SK-N-SH (cell line): ENCODE measurements around the gene METTL26. TPM values are rescaled to one million over a fixed set of nuclear protein-coding genes. Genes with fewer than 3 reads are reported as not detected.
A peak's percentile ranks its signal among the peaks of the same experiment; 100 is the strongest.

Source experiments
- CTCF ChIA-PET: fragments of 300-600, 350-600 bp; formaldehyde crosslinking; extraction: SDS; loops from one replicate; lab custom pipeline; 2021; lab: Yijun Ruan, JAX
- POLR2A ChIA-PET: fragments of 350-600 bp; sonication (Branson Sonifier 250); formaldehyde crosslinking; extraction: SDS; loops from one replicate; lab custom pipeline; 2020; ENCODE audit warnings: antibody characterized with exemption, inconsistent platforms; lab: Yijun Ruan, JAX
- DNase-seq: peaks from one replicate; pipeline ENCODE4 v3.0.0; 2012
- H2AFZ ChIP-seq: fragments of 200-600 bp; sonication (generic); 2 replicates; pipeline ENCODE4 v1.8.1; 2016; ENCODE audit warnings: antibody characterized with exemption, mild to moderate bottlenecking, low read depth
- H3F3A ChIP-seq: fragments of 200-600 bp; sonication (generic); replicated peaks from 2 replicates; pipeline ENCODE3; 2016; ENCODE audit warnings: antibody characterized with exemption, mild to moderate bottlenecking; ENCODE audit not compliant: insufficient read depth
- H3K27ac ChIP-seq, 2 experiments: fragments of 200-500 bp in 1 of 2; fragments of 200-600 bp in 1 of 2; sonication (Bioruptor generic) in 1 of 2; sonication (generic), shearing (Covaris generic) in 1 of 2; 2 replicates each; pipeline versions ENCODE4 v1.5.1 to v1.6.1; 2014 to 2016; ENCODE audit warnings: low read depth in 2 of 2, inconsistent platforms in 1 of 2, low read length in 1 of 2, mild to moderate bottlenecking in 1 of 2, mixed read lengths in 1 of 2
- H3K27me3 ChIP-seq: fragments of 200-600 bp; sonication (generic), shearing (Covaris generic); 2 replicates; pipeline ENCODE4 v1.6.1; 2016; ENCODE audit warnings: mixed run types; ENCODE audit not compliant: insufficient read depth
- H3K36me3 ChIP-seq, 2 experiments: fragments of 200-500 bp in 1 of 2; fragments of 200-600 bp in 1 of 2; sonication (Bioruptor generic) in 1 of 2; sonication (generic) in 1 of 2; replicated peaks in 1 of 2; 2 replicates each; pipeline versions ENCODE3 to v1.5.1; 2014 to 2016; ENCODE audit warnings: low read length in 1 of 2, mild to moderate bottlenecking in 1 of 2; ENCODE audit not compliant: insufficient read depth in 2 of 2, control insufficient read depth in 1 of 2
- H3K4me1 ChIP-seq, 2 experiments: fragments of 200-500 bp in 1 of 2; fragments of 200-600 bp in 1 of 2; sonication (Bioruptor generic) in 1 of 2; sonication (generic), shearing (Covaris generic) in 1 of 2; 2 replicates each; pipeline versions ENCODE4 v1.5.1 to v1.6.1; 2014 to 2016; ENCODE audit warnings: low read depth in 1 of 2, low read length in 1 of 2, mixed run types in 1 of 2; ENCODE audit not compliant: insufficient read depth in 2 of 2, control insufficient read depth in 1 of 2
- H3K4me2 ChIP-seq: fragments of 200-600 bp; sonication (generic), shearing (Covaris generic); 2 replicates; pipeline ENCODE4 v1.6.1; 2017; ENCODE audit warnings: mixed run types
- H3K4me3 ChIP-seq, 2 experiments: fragments of 200-500 bp in 1 of 2; fragments of 200-600 bp in 1 of 2; sonication (Bioruptor generic) in 1 of 2; sonication (generic), shearing (Covaris generic) in 1 of 2; 2 replicates each; pipeline versions ENCODE4 v1.5.1 to v1.8.1; 2014 to 2016; ENCODE audit warnings: low read depth in 2 of 2, inconsistent platforms in 1 of 2, low read length in 1 of 2, mild to moderate bottlenecking in 1 of 2, mixed read lengths in 1 of 2, moderate library complexity in 1 of 2
- H3K79me2 ChIP-seq: fragments of 200-600 bp; sonication (generic); 2 replicates; pipeline ENCODE4 v1.8.1; 2017; ENCODE audit warnings: mild to moderate bottlenecking; ENCODE audit not compliant: insufficient read depth
- H3K9ac ChIP-seq: fragments of 200-600 bp; sonication (generic); 2 replicates; pipeline ENCODE4 v1.6.1; 2017; ENCODE audit warnings: mixed run types
- H3K9me2 ChIP-seq: fragments of 200-600 bp; sonication (generic); 2 replicates; pipeline ENCODE4 v1.6.1; 2017; ENCODE audit warnings: mixed run types
- H3K9me3 ChIP-seq: fragments of 200-600 bp; sonication (generic); 2 replicates; pipeline ENCODE4 v1.6.1; 2017; ENCODE audit warnings: mixed run types, mild to moderate bottlenecking, moderate library complexity
- H4K20me1 ChIP-seq: fragments of 200-600 bp; sonication (generic); 2 replicates; pipeline ENCODE4 v1.6.1; 2017; ENCODE audit warnings: mild to moderate bottlenecking, mixed run types; ENCODE audit not compliant: insufficient read depth
- GABPA ChIP-seq: IDR thresholded peaks from 2 replicates; pipeline ENCODE4 v1.4.0; 2012; ENCODE audit warnings: low read depth, mild to moderate bottlenecking
- MEF2A ChIP-seq: IDR thresholded peaks from 2 replicates; pipeline ENCODE4 v1.4.0; 2012; ENCODE audit warnings: low read depth, borderline replicate concordance
- MXI1 ChIP-seq: IDR thresholded peaks from 2 replicates; pipeline ENCODE4 v1.6.1; 2012; ENCODE audit warnings: mild to moderate bottlenecking, low read depth, low read length, improper control_type of control experiment
- POLR2AphosphoS5 ChIP-seq: IDR thresholded peaks from 2 replicates; pipeline ENCODE4 v1.6.1; 2012; ENCODE audit warnings: low read depth, low read length
- RFX5 ChIP-seq: IDR thresholded peaks from 2 replicates; pipeline ENCODE4 v1.6.1; 2012; ENCODE audit warnings: mild to moderate bottlenecking, improper control_type of control experiment, low read length
- TEAD4 ChIP-seq: IDR thresholded peaks from 2 replicates; pipeline ENCODE4 v1.4.0; 2012; ENCODE audit warnings: mild to moderate bottlenecking, borderline replicate concordance; ENCODE audit not compliant: insufficient read depth
- WGBS: methylation state at CpG from one replicate; pipeline ENCODE4 v1.1.6; 2017; ENCODE audit warnings: low lambda C conversion rate; 5-methylcytosine and 5-hydroxymethylcytosine counted together
- polyA plus RNA-seq, 3 experiments: library from polyadenylated mRNA; depleted of rRNA; stranded (reverse); fragments of >200 nt; gene quantifications; 2 replicates each; pipeline ENCODE4 v1.2.3, GENCODE V29; 2012
- TF ChIP-seq, protein P1 (sequence below): IDR thresholded peaks from 2 replicates; pipeline ENCODE4 v1.6.1; 2012; ENCODE audit warnings: mild to moderate bottlenecking, low read depth, low read length, moderate library complexity
- TF ChIP-seq, protein P2 (sequence below): fragments of 150-350 bp; IDR thresholded peaks from 2 replicates; pipeline ENCODE4 v1.6.1; 2016; ENCODE audit warnings: mild to moderate bottlenecking, low read depth, low read length

Gene METTL26
- polyA plus RNA-seq, 1 of the 3 experiments (the other 2 are of a cell fraction), result 167 TPM

DNA sequence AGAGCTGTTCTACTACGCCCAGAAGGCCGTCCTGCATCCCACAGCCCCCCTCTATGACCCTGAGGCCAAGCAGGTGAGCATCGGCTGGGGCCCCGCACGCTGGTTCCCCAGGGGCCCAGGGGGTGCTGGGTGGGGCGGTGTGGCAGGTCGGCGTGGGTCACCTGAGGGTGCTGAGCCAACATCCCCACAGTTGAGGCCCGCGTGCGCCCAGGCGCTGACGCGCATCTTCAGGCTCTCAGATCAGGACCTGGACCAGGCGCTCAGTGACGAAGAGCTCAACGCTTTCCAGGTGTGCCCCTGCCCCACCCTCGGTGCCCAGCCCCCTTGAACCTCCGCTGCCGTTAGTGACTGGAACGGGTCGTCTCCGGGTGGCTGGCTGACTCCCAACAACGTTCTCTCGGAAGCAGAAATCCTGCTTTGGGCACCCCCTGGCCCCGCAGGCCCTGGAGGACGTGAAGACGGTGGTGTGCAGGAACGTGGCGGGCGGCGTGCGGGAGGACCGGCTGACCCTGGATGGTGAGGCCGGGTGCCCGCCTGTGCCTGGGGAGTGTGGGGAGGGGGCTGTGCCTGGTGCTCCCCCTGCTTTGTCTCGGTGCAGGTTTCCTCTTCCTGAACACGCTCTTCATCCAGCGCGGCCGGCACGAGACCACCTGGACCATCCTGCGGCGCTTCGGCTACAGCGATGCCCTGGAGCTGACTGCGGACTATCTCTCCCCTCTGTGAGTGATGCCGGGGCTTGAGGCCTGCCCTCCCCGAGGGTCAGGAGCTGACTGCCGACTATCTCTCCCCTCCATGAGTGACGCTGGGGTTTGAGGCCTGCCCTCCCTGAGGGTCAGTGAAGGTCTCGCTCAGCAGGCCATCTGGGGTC is 34.6 kb upstream of the METTL26 start:
- Histone ChIP-seq H3K4me1 (peaks cover 0 to 22% of the 10 kb centered on the region in 2 experiments; a peak in 1 of 4 replicates), H3K9me2 (no peaks in the 10 kb centered on the region), H3K27me3 (no peaks in the 10 kb centered on the region), H4K20me1 (0 out of 2 replicates have a peak, but pooled peaks cover 6% of the 10 kb centered on the region), H3K4me3 (no peak overlapping the region), H3F3A (peaks cover 4% of the 10 kb centered on the region), H3K79me2 (peaks cover 25% of the 10 kb centered on the region), H3K9me3 (no peaks in the 10 kb centered on the region), H3K36me3 (peaks cover 5 to 49% of the 10 kb centered on the region in 2 experiments), H2AFZ (no peak overlapping the region), H3K4me2 (0 out of 2 replicates have a peak overlapping the region, but pooled peaks have one; percentile 96), H3K9ac (no peak overlapping the region), H3K27ac (no peak overlapping the region)
- no peak for DNase-seq
- ChIA-PET CTCF (interaction anchor here (0.9 to 3.8 kb wide), 4 partner anchors 11 to 19 kb away, joined by 3 to 38 read pairs (median 9); partner anchors contain the start of genes JMJD8 and WDR24), POLR2A (no interaction called here)
- TF ChIP-seq TEAD4 (no peak), MEF2A (no peak), GABPA (no peak), RFX5 (no peak), POLR2AphosphoS5 (no peak), MXI1 (no peak)
- TF ChIP-seq, protein P1, sequence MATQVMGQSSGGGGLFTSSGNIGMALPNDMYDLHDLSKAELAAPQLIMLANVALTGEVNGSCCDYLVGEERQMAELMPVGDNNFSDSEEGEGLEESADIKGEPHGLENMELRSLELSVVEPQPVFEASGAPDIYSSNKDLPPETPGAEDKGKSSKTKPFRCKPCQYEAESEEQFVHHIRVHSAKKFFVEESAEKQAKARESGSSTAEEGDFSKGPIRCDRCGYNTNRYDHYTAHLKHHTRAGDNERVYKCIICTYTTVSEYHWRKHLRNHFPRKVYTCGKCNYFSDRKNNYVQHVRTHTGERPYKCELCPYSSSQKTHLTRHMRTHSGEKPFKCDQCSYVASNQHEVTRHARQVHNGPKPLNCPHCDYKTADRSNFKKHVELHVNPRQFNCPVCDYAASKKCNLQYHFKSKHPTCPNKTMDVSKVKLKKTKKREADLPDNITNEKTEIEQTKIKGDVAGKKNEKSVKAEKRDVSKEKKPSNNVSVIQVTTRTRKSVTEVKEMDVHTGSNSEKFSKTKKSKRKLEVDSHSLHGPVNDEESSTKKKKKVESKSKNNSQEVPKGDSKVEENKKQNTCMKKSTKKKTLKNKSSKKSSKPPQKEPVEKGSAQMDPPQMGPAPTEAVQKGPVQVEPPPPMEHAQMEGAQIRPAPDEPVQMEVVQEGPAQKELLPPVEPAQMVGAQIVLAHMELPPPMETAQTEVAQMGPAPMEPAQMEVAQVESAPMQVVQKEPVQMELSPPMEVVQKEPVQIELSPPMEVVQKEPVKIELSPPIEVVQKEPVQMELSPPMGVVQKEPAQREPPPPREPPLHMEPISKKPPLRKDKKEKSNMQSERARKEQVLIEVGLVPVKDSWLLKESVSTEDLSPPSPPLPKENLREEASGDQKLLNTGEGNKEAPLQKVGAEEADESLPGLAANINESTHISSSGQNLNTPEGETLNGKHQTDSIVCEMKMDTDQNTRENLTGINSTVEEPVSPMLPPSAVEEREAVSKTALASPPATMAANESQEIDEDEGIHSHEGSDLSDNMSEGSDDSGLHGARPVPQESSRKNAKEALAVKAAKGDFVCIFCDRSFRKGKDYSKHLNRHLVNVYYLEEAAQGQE, result no peak
- WGBS, result 96% methylated on average over 18 of the region's 52 CpGs

DNA sequence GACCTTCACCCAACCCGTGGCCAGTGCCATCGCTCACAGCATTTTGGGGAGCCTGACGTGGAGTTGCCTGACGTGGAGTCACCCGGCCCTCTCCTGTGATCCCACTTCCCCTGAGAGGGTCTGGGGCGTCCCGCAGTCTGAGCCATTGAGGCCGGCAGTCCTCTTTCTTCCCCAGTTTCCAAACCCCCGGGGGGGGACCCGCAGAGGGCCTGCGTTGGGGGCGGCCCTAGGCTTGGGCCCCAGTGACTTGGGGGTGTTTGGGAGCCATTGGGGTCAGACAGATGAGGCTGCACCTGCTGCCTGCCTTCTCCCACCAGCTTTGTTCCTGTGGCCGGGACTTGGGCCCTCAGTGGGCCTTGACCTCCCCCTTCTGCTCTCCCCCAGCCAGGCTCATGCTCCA is 33.6 kb upstream of the METTL26 start:
- ChIA-PET POLR2A (no interaction called here), CTCF (interaction anchor here (2.6 to 3.8 kb wide), 2 partner anchors 10 to 17 kb away, joined by 15 to 38 read pairs; partner anchors contain the start of gene JMJD8)
- peak overlapping the region; percentile 96; the same call in 1 of the 2 replicates for H3K4me2 ChIP-seq

More for the DNA sequence above, 33.6 kb upstream of the METTL26 start:
- DNase-seq, result no peak
- H3K36me3 ChIP-seq, result peaks cover 5 to 49% of the 10 kb centered on the region in 2 experiments
- H3K79me2 ChIP-seq, result peaks cover 25% of the 10 kb centered on the region
- TF ChIP-seq, protein P2, sequence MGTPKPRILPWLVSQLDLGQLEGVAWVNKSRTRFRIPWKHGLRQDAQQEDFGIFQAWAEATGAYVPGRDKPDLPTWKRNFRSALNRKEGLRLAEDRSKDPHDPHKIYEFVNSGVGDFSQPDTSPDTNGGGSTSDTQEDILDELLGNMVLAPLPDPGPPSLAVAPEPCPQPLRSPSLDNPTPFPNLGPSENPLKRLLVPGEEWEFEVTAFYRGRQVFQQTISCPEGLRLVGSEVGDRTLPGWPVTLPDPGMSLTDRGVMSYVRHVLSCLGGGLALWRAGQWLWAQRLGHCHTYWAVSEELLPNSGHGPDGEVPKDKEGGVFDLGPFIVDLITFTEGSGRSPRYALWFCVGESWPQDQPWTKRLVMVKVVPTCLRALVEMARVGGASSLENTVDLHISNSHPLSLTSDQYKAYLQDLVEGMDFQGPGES, result no peak
- peaks cover 4% of the 10 kb centered on the region for H3F3A ChIP-seq
- H3K9ac ChIP-seq, result peak overlapping the region; percentile 88; the same call in 1 of the 2 replicates
- H3K27me3 ChIP-seq, result no peaks in the 10 kb centered on the region
- H3K4me3 ChIP-seq, result peak overlapping the region in 1 of 2 experiments; percentile 93; a peak in 1 of 4 replicates
- H3K9me2 ChIP-seq, result no peaks in the 10 kb centered on the region
- H4K20me1 ChIP-seq, result 0 out of 2 replicates have a peak, but pooled peaks cover 6% of the 10 kb centered on the region
- WGBS, result 95% methylated on average over 4 of the region's 13 CpGs
- H2AFZ ChIP-seq, result no peak overlapping the region
- H3K9me3 ChIP-seq, result no peaks in the 10 kb centered on the region
- peaks cover 0 to 15% of the 10 kb centered on the region in 2 experiments; a peak in 1 of 4 replicates for H3K4me1 ChIP-seq
- H3K27ac ChIP-seq, result no peak overlapping the region; a peak in 1 of 4 replicates
